ENCODE results near the gene RAB18. TPM values are rescaled to one million over a fixed set of nuclear protein-coding genes. Genes with fewer than 3 reads are reported as not detected.
"Not testable (repeated sequence)": the region's sequence is repeated elsewhere in the genome, so short reads cannot be mapped to it uniquely, and the experiment has no call there.

Gene RAB18
- total RNA-seq, 1 experiment from 2014 or later: 154 TPM

DNA sequence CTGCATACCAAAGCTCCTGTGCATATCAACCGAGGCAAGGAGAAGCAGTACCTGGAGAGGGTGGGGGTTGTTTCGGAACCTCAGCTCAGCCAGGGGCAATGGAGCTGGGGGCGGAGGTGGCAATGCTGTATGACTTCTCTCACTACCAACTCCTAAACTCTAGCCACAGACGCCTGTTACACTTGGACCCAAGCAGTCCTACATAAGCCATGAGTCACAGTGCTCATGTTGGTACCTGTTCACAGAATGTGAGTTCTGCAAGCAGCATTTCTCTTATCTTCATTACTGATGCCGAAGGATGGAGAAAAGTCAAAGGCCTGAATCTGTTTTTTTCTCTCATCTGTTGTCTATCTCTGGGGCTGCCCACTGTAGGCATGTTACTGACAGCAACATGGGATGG is 3.2 kb upstream of the RAB18 start:
- Mint-ChIP-seq H3K36me3 (ENCODE audit: insufficient read depth, unreplicated experiment) (peaks cover 14% of the 10 kb centered on the region), H3K4me1 (ENCODE audit: low read depth, unreplicated experiment) (no peaks in the 10 kb centered on the region), H3K4me3 (ENCODE audit: unreplicated experiment) (no peak overlapping the region), H3K27me3 (ENCODE audit: insufficient read depth, unreplicated experiment) (no peaks in the 10 kb centered on the region), H3K9me3 (ENCODE audit: unreplicated experiment) (no peaks in the 10 kb centered on the region), H3K27ac (ENCODE audit: unreplicated experiment) (no peak overlapping the region)
- BruUV-seq (replicated peaks): no TSS peak
- Histone ChIP-seq H3K4me1 (peaks cover 12% of the 10 kb centered on the region; the same call in 1 of the 2 replicates), H3K27me3 (replicated peaks; ENCODE audit: control insufficient read depth, insufficient read depth, low read length) (no peaks in the 10 kb centered on the region), H3K4me3 (ENCODE audit: low read depth, low read length) (no peak overlapping the region), H3K36me3 (ENCODE audit: control insufficient read depth, insufficient read depth, low read length) (no peaks in the 10 kb centered on the region), H3K9me3 (peaks cover 8% of the 10 kb centered on the region)
- intact Hi-C loops (cut with micrococcal nuclease; ENCODE audit: unreplicated experiment): loop anchor here (10.0 kb wide), 1 partner anchor 256 kb away; the partner anchor contains the start of gene ACBD5
- TF ChIP-seq, protein P1, sequence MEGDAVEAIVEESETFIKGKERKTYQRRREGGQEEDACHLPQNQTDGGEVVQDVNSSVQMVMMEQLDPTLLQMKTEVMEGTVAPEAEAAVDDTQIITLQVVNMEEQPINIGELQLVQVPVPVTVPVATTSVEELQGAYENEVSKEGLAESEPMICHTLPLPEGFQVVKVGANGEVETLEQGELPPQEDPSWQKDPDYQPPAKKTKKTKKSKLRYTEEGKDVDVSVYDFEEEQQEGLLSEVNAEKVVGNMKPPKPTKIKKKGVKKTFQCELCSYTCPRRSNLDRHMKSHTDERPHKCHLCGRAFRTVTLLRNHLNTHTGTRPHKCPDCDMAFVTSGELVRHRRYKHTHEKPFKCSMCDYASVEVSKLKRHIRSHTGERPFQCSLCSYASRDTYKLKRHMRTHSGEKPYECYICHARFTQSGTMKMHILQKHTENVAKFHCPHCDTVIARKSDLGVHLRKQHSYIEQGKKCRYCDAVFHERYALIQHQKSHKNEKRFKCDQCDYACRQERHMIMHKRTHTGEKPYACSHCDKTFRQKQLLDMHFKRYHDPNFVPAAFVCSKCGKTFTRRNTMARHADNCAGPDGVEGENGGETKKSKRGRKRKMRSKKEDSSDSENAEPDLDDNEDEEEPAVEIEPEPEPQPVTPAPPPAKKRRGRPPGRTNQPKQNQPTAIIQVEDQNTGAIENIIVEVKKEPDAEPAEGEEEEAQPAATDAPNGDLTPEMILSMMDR (IDR thresholded peaks at IDR 0.05; ENCODE audit: insufficient read depth in 1 of 2, low read depth in 1 of 2, low read length in 1 of 2, severe bottlenecking in 1 of 2, unreplicated experiment in 1 of 2): no peak
- ChIA-PET CTCF (no interaction called here), POLR2A (interaction anchor here (0.6 kb wide), 1 partner anchor 11 kb away, joined by 3 read pairs; no protein-coding TSS in a partner anchor)
- DNase-seq: no peak

GRCh38 chr10:27503498-27504006 is 552 bp upstream of the RAB18 start:
- ChIA-PET POLR2A (interaction anchor here (0.6 to 1.3 kb wide), 5 partner anchors 11 to 799 kb away, joined by 3 to 7 read pairs (median 4); partner anchors contain the start of gene MPP7), CTCF (interaction anchor here (0.9 to 1.5 kb wide), 5 partner anchors 43 to 241 kb away, joined by 3 to 13 read pairs (median 4); no protein-coding TSS in a partner anchor)
- intact Hi-C loops (cut with micrococcal nuclease; ENCODE audit: unreplicated experiment): loop anchor here (2.0 to 10.0 kb wide), 3 partner anchors 37 to 259 kb away; partner anchors contain the start of gene ACBD5
- Mint-ChIP-seq H3K9me3 (ENCODE audit: unreplicated experiment) (no peaks in the 10 kb centered on the region), H3K4me1 (ENCODE audit: low read depth, unreplicated experiment) (peaks cover 9% of the 10 kb centered on the region), H3K36me3 (ENCODE audit: insufficient read depth, unreplicated experiment) (peaks cover 21% of the 10 kb centered on the region), H3K27ac (ENCODE audit: unreplicated experiment) (peak overlapping the region; percentile 95), H3K27me3 (ENCODE audit: insufficient read depth, unreplicated experiment) (no peaks in the 10 kb centered on the region), H3K4me3 (ENCODE audit: unreplicated experiment) (peak overlapping the region; percentile 95)
- BruUV-seq (replicated peaks): TSS peak; percentile 92
- Histone ChIP-seq H3K27me3 (replicated peaks; ENCODE audit: control insufficient read depth, insufficient read depth, low read length) (no peaks in the 10 kb centered on the region), H3K9me3 (no peaks in the 10 kb centered on the region), H3K4me1 (peaks cover 13% of the 10 kb centered on the region; the same call in 1 of the 2 replicates), H3K4me3 (ENCODE audit: low read depth, low read length) (peak overlapping the region; percentile 94), H3K36me3 (ENCODE audit: control insufficient read depth, insufficient read depth, low read length) (no peaks in the 10 kb centered on the region)
- DNase-seq: no peak
- TF ChIP-seq, protein P1 (IDR thresholded peaks at IDR 0.05; ENCODE audit: insufficient read depth in 1 of 2, low read depth in 1 of 2, low read length in 1 of 2, severe bottlenecking in 1 of 2, unreplicated experiment in 1 of 2): no peak

- CTCF ChIA-PET: interaction anchor here (1.2 to 1.5 kb wide), 2 partner anchors 59 to 135 kb away, joined by 5 to 13 read pairs; no protein-coding TSS in a partner anchor
Measured at GRCh38 chr10:27504808-27505460, 830 bp downstream of the RAB18 start.

DNA sequence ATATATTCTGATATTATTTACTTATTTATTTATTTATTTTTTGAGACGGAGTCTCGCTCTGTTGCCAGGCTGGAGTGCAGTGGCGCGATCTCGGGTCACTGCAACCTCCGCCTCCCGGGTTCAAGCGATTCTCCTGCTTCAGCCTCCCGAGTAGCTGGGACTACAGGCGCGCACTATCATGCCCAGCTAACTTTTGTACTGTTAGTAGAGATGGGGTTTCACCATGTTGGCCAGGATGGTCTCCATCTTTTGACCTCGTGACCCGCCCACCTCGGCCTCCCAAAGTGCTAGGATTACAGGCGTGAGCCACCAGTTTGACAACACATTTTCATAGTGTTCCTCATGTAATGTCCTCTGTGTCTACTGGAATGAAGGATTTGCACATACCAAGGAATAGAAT is 1.4 kb downstream of the RAB18 start:
- intact Hi-C loops (cut with micrococcal nuclease; ENCODE audit: unreplicated experiment): loop anchor here (2.0 to 10.0 kb wide), 3 partner anchors 35 to 261 kb away; partner anchors contain the start of gene ACBD5
- H3K9me3 Mint-ChIP-seq (ENCODE audit: unreplicated experiment); H3K9me3 ChIP-seq; CTCF ChIA-PET; DNase-seq; H3K36me3 ChIP-seq (ENCODE audit: control insufficient read depth, insufficient read depth, low read length); H3K27ac Mint-ChIP-seq (ENCODE audit: unreplicated experiment); POLR2A ChIA-PET; H3K27me3 Mint-ChIP-seq (ENCODE audit: insufficient read depth, unreplicated experiment); H3K27me3 ChIP-seq (replicated peaks; ENCODE audit: control insufficient read depth, insufficient read depth, low read length); BruUV-seq (replicated peaks); H3K4me3 ChIP-seq (ENCODE audit: low read depth, low read length): not testable (repeated sequence)
- Mint-ChIP-seq H3K4me3 (ENCODE audit: unreplicated experiment) (peak overlapping the region; percentile 95), H3K36me3 (ENCODE audit: insufficient read depth, unreplicated experiment) (peaks cover 30% of the 10 kb centered on the region), H3K4me1 (ENCODE audit: low read depth, unreplicated experiment) (peaks cover 15% of the 10 kb centered on the region)
- peaks cover 13% of the 10 kb centered on the region; the same call in 1 of the 2 replicates for H3K4me1 ChIP-seq

More at GRCh38 chr10:27504808-27505460, 830 bp downstream of the RAB18 start:
- H3K27ac Mint-ChIP-seq (ENCODE audit: unreplicated experiment): peak overlapping the region; percentile 95
- peaks cover 15% of the 10 kb centered on the region for H3K4me1 Mint-ChIP-seq (ENCODE audit: low read depth, unreplicated experiment)
- BruUV-seq (replicated peaks): no TSS peak
- H3K9me3 Mint-ChIP-seq (ENCODE audit: unreplicated experiment): no peaks in the 10 kb centered on the region
- peak overlapping the region; percentile 94 for H3K4me3 ChIP-seq (ENCODE audit: low read depth, low read length)
- no peaks in the 10 kb centered on the region for H3K9me3 ChIP-seq
- peaks cover 13% of the 10 kb centered on the region; the same call in 1 of the 2 replicates for H3K4me1 ChIP-seq
- TF ChIP-seq, protein P1 (IDR thresholded peaks at IDR 0.05; ENCODE audit: insufficient read depth in 1 of 2, low read depth in 1 of 2, low read length in 1 of 2, severe bottlenecking in 1 of 2, unreplicated experiment in 1 of 2): no peak
- H3K27me3 ChIP-seq (replicated peaks; ENCODE audit: control insufficient read depth, insufficient read depth, low read length): no peaks in the 10 kb centered on the region
- POLR2A ChIA-PET: interaction anchor here (1.3 kb wide), 1 partner anchor 50 kb away, joined by 6 read pairs; no protein-coding TSS in a partner anchor
- peak overlapping the region; percentile 95 for H3K4me3 Mint-ChIP-seq (ENCODE audit: unreplicated experiment)
- H3K36me3 ChIP-seq (ENCODE audit: control insufficient read depth, insufficient read depth, low read length): no peaks in the 10 kb centered on the region
- peaks cover 24% of the 10 kb centered on the region for H3K36me3 Mint-ChIP-seq (ENCODE audit: insufficient read depth, unreplicated experiment)
- DNase-seq: no peak
- H3K27me3 Mint-ChIP-seq (ENCODE audit: insufficient read depth, unreplicated experiment): no peaks in the 10 kb centered on the region
- intact Hi-C loops (cut with micrococcal nuclease; ENCODE audit: unreplicated experiment): loop anchor here (2.0 to 10.0 kb wide), 3 partner anchors 36 to 260 kb away; partner anchors contain the start of gene ACBD5
